GM19238 (cell line): ENCODE data around the gene KAT8.
A peak's percentile ranks its signal among the peaks of the same experiment; 100 is the strongest.

Experiments
- DNase-seq: peaks from one replicate; pipeline ENCODE4 v3.0.0; 2011; ENCODE audit warnings: low spot score; ENCODE audit not compliant: insufficient read length

KAT8 gene

GRCh38 chr16:31107465-31107867 is 10.0 kb upstream of the KAT8 start:
- DNase-seq: peak; percentile 71

GRCh38 chr16:31108035-31108793 is 9.2 kb upstream of the KAT8 start, which contains the start of gene BCKDK:
Gene BCKDK, plus strand, starts transcription at chr16:31108386. Its CDS starts 838 bp downstream, at chr16:31109224.
- peak; percentile 90 for DNase-seq

GRCh38 chr16:31108794-31109558 is 8.5 kb upstream of the KAT8 start:
- DNase-seq: no peak

DNA sequence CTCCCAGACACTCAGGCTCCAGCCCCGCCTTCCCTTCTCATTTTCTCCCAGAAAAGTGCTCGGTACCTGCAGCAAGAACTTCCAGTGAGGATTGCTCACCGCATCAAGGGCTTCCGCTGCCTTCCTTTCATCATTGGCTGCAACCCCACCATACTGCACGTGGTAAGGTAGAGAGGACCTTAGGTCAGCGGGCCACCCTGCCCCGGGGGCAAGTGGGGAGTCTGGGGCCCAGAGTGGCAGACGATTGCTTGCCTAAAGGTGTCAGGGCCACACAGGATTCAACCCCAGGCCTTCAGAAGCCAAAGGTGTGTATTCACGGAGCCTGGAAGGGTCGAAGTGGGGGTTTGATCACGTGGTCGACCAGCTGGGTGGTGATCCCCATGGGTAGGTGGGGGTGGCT is 7.8 kb upstream of the KAT8 start:
- DNase-seq: no peak

DNA sequence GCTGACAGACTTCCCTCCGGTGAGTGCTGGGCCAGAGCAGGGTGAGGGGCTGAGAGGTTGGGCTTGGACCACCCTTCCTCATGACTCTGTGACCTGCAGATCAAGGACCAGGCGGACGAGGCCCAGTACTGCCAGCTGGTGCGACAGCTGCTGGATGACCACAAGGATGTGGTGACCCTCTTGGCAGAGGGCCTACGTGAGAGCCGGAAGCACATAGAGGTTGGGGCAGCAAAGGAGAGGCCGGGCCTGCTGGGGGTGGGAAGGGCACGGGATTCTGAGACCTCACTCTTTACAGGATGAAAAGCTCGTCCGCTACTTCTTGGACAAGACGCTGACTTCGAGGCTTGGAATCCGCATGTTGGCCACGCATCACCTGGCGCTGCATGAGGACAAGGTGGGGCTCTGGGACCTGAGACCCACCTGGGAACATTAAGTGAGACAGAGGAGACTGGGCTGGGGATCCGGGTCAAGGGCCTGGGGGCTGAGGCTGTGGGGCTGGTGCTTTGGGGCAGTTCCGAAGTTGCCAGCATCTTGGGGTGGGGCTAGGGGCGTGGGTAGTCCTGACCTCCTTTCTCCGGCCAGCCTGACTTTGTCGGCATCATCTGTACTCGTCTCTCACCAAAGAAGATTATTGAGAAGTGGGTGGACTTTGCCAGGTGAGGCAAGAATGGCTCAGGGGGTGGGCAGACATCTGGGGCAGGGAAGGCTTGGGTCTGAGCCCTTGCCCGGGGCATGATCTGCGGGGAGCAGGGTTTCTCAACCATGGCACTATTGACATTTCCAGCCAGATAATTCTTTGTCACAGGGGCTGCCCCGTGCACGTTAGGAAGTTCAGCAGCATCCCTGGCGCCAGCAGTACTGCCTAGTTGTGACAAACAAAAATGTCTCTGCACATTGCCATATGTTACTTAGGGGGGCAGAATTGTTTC is 7.1 kb upstream of the KAT8 start:
- DNase-seq: no peak

- DNase-seq: no peak
These were observed 5.5 kb upstream of the KAT8 start for GRCh38 chr16:31111881-31112466.

DNA sequence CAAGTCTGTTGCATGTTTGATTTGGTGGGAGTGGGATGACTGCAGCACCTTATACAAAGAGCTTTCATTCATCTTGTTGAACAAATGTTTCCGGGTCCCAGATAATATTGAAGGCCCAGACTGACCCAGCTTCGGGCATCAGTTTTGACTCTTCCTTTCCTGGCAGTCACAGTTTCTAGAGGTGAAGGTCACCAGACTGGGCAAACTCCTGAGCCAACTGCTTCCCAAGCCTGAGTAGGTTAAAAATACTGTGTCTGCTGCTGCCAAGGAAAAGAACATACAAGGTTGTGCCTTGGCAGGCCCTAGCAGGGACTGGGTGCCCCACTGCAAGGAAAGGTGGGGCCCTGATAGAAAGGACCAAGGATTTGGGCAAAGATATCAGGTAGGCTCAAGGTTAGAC is 4.8 kb upstream of the KAT8 start:
- no peak for DNase-seq

DNA sequence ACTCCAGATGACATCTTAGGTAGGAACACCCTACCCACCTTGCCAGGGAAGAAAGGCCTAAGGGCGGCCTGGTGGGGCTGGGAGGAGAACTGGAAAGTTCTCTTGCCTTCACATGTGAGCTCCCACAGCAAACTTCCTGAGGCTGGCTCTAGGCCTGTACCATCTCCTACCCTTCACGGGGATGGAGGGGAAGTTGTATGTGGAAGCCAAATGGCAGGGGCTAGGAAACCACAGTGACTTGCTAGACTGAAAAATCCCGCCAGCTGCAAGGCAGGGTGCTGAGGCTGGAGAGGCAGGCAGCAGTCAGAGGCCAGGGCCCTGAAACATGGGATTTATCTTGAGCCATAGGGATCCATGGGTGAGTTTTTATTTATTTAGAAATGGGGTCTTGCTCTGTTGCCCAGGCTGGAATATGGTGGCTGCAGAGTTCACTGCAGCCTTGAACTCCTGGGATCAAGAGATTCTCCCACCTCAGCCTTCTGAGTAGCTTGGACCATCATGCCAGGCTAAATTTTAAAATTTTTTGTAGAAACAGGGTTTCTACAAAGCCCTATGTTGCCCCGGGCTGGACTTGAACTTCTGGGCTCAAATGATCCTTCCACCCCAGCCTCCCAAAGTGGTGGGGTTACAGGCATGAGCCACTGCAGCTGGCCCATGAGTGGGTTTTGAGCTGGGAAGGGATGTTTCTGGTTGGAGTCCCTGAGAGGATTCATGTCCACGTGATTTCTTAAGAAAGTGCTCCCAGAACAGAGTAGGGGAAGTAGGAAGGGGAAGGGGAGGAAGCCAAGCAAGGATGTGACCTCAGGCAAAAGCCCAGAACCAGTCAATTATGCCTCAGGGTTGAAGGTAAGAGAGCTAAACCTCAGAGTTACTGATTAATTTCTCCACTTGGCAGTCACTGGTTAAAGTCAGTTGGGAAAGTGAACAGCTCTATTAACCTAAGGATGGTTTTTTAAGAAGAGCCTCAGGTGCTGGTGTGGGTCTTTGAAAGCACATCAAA is 4.0 kb upstream of the KAT8 start:
- peak; percentile 34 for DNase-seq

DNA sequence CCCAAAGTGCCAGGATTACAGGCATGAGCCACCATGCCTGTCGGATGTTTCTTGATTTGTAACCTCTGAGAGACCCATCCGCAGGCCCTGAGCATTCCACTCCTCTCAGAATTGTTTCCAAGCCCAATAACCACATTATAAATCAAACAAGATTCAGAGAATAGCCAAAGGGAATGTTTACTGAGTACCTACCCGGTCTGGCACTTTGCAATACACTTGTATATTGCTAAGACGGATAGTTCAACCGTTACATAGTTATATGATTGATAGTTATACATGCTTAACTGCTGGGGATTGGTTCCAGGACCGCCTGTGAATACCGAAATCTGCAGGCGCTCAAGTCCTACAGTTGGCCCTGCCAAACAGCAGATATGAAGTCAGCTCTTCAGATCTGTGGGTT is 3.0 kb upstream of the KAT8 start:
- no peak for DNase-seq

DNA sequence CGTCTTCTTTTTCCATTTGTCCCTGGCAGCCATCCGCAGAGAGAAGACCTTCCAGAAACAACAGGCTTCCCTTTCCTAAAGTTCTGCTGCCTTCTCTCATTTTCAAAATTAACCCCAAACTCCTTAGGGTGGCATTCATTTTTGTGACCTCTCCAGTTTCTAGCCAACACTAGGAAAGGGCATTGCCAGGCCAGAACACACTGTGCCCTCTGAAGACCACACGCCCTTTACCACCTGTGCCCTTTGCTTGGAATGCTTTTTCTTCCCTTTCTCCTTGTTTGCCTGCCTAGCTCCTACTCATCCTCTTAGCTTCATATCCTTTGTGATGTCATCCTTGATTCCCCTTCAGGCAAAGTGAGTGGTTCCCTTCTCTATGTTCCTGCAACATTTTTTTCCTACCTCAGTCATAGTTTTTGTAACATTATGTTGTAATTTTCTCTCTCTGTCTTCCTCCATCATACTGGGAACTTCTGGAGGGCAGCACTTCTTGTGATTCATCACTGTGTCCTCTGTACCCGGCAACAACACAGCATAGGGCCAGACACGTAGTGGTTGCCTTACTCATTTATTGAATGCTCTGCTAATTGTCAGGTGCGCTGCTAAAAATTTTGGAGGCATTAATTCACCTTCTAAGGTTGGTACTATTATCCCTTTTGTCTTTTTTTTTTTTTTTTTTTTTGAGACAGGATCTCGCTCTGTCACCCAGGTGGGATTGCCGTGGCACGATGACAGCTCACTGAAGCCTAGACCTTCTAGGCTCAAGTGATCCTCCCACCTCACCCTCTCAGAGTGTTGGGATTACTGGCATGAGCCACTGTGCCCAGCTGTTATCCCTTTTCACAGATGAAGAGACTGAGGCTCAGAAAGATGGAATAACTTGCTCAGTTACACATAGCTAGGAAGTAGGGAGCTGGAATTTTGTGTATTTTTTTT is 1.0 kb downstream of the KAT8 start:
- DNase-seq: no peak

DNA sequence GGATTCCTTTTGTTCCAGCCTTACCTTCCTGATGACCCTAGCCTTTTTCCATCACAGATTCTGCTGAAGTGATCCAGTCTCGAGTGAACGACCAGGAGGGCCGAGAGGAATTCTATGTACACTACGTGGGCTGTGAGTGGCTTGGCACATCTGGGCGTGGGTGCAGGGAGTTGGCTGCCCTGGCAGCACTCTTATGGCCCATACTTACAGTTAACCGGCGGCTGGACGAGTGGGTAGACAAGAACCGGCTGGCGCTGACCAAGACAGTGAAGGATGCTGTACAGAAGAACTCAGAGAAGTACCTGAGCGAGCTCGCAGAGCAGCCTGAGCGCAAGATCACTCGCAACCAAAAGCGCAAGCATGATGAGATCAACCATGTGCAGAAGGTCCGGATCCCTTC is 2.7 kb downstream of the KAT8 start:
- DNase-seq: no peak

DNA sequence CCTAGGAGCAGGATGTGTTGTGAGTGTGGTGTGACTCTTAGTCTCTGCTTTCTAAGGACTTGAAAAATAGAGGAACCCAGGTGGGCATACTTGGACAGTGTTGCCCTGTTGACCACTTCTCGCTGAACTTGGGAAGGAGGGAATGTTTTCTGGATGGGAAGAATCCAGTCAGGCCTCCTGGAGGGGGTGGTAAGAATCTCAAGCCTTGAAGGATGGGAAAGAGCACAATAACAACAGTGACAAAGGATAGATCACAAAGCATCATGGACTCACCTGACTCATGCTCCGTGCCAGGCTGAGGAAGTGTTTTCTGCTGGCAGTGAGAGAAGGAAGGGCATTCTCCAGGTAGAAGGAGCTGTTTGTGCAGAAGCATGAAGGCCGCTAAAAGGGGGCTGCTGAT is 8.4 kb downstream of the KAT8 start:
- no peak for DNase-seq

GRCh38 chr16:31127182-31127581 is 9.7 kb downstream of the KAT8 start:
- DNase-seq: no peak

DNA sequence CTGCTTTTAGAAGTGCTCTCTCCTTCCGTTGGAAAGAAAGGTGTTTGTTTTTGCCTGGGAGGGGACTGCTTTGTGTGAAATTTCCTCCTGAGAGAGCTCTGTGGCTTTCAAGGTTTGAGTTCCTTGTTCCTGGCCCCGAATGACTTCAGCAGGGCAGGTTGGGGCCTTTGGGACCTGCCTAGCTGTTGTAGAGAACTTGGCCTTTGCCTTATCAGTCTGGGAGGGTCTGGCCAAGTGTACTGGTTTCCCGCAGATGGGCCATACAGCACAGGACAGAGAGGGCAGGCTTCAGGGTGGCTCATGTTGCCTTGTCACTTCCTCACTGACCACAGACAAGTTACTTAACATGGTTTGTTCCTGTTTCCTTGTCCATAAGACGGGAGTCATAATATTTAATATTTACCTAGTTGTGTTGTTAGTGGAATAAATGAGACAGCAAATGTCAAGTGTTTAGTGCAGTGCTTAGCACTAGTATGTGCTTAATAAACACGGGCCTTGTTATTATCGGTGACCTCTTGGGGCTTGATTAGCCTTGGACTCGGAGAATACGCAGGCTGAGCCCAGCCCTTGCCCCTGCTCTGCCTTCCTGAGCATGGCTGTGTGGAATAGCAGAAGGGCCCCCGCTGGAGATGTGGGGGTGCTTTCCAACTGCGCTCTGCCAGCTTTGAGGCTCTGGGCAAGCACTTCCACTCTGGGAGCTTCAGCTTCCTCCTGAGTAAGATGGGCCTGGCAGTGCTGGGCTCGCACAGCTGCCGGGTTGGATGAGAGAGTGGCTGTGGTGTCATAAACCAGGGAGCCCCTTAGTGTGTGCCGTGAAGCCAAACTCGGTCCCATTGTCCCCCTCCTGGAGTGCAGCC is 11.5 kb downstream of the KAT8 start:
- DNase-seq: no peak

- DNase-seq: no peak
These were observed 12.3 kb downstream of the KAT8 start for GRCh38 chr16:31129568-31130335.

DNA sequence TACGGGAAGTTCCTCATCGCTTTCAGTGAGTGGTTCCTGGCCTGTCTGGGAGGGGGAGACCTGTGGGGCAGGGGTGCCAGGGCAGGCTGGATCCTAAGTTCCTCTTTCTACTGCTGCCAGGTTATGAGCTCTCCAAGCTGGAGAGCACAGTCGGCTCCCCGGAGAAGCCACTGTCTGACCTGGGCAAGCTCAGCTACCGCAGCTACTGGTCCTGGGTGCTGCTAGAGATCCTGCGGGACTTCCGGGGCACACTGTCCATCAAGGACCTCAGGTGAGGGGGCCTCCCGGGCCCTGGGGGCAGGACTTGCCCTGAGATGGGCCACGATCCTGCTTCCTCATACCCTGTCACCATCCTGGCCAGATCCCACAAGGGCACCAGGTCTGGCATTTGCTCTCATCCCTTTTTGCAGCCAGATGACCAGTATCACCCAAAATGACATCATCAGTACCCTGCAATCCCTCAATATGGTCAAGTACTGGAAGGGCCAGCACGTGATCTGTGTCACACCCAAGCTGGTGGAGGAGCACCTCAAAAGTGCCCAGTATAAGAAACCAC is 12.9 kb downstream of the KAT8 start:
- no peak for DNase-seq

DNA sequence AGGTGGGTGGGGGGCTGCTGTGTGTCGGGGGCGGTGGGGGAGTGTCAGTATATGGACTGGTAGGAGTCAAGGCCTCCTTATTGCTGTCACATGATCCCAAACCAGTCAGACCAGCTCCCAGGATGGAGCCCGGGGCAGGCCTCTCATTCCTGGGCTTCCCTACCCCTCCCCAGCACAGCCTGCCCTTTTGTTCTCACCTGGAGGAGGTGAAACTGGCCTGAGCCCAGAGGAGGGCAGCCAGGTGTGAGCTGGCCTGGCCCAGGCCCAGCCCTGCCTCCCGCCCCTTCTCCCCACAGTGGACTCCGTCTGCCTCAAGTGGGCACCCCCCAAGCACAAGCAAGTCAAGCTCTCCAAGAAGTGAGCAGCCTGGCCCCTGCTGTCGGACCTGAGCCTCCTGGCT is 13.4 kb downstream of the KAT8 start:
- DNase-seq: no peak
